Thyroid gland (tissue), 4 donors: ENCODE data around the gene PPP2R5C. TPM values are rescaled to one million over a fixed set of nuclear protein-coding genes. Genes with fewer than 3 reads are reported as not detected.
A peak's percentile ranks its signal among the peaks of the same experiment; 100 is the strongest.

ENCODE experiments used
- DNase-seq, 2 donors: peaks; one replicate each; pipeline ENCODE4 v3.0.0-alpha.2; 2019
- H3K27ac ChIP-seq, 3 donors: fragments of 200-600 bp; sonication (generic); 1 replicate in 2 of 3; 2 replicates in 1 of 3; pipeline ENCODE4 v1.5.1; 2016 to 2019; ENCODE audit warnings: mild to moderate bottlenecking in 1 of 3, moderate library complexity in 1 of 3
- H3K27me3 ChIP-seq: fragments of 200-600 bp; sonication (generic); one replicate; pipeline ENCODE4 v1.5.1; 2019
- H3K36me3 ChIP-seq, 2 donors: fragments of 200-600 bp; sonication (generic); one replicate each; pipeline ENCODE4 v1.5.1; 2016 to 2019
- H3K4me1 ChIP-seq, 2 donors: fragments of 200-600 bp; sonication (generic); one replicate each; pipeline ENCODE4 v1.5.1; 2017 to 2019
- H3K4me3 ChIP-seq, 3 donors: fragments of 200-600 bp; sonication (generic); replicated peaks in 1 of 3; 1 replicate in 2 of 3; 2 replicates in 1 of 3; pipeline ENCODE4 v1.5.1; 2016; ENCODE audit warnings: mild to moderate bottlenecking in 1 of 3
- H3K9me3 ChIP-seq: fragments of 200-600 bp; sonication (generic); one replicate; pipeline ENCODE4 v1.5.1; 2017
- CTCF ChIP-seq, 6 experiments: fragments of 200-600 bp in 3 of 6; fragments of 450-650 bp in 3 of 6; sonication (generic) in 3 of 6; IDR thresholded peaks; one replicate each; pipeline ENCODE4 v1.5.1; 2016 to 2019; ENCODE audit warnings: antibody characterized with exemption in 6 of 6, mild to moderate bottlenecking in 2 of 6, inconsistent platforms in 1 of 6, moderate library complexity in 1 of 6
- POLR2A ChIP-seq, 2 donors: fragments of 450-650 bp; IDR thresholded peaks; one replicate each; pipeline ENCODE4 v1.6.1; 2017; ENCODE audit warnings: antibody characterized with exemption in 2 of 2, mild to moderate bottlenecking in 2 of 2, moderate library complexity in 1 of 2
- WGBS, 2 donors: methylation state at CpG; one replicate each; pipeline ENCODE4 v1.1.5; 2017; 5-methylcytosine and 5-hydroxymethylcytosine counted together
- intact Hi-C: fragments of 100-400 bp; cut with DNase I; formaldehyde crosslinking; loops from one replicate; pipeline ENCODE4 v1.15.1; 2023
- total RNA-seq, 4 donors: library from RNA; depleted of rRNA; stranded (reverse); fragments of >200 nt; gene quantifications; one replicate each; pipeline ENCODE4 v1.2.3, GENCODE V29; 2016

The PPP2R5C gene
- total RNA-seq, 4 donors from 2014 or later: 105 to 209 (median 141) TPM

- WGBS, 2 donors: 90% methylated on average over 7 of the region's 7 CpGs
- no peak overlapping the region for H3K4me3 ChIP-seq
- TF ChIP-seq POLR2A (IDR thresholded peaks at IDR 0.05) (no peak), CTCF (IDR thresholded peaks at IDR 0.05) (no peak)
- no peaks in the 10 kb centered on the region for H3K27me3 ChIP-seq
- no peak overlapping the region for H3K27ac ChIP-seq
- H3K9me3 ChIP-seq: no peaks in the 10 kb centered on the region
- H3K36me3 ChIP-seq: peaks cover 0 to 11% of the 10 kb centered on the region in 2 donors
- H3K4me1 ChIP-seq: no peaks in the 10 kb centered on the region
- DNase-seq: no peak
- intact Hi-C loops: no loop called here
Measured at GRCh38 chr14:101922866-101923265, 161.4 kb downstream of the PPP2R5C start.

- Histone ChIP-seq H3K9me3 (no peaks in the 10 kb centered on the region), H3K4me3 (no peak overlapping the region), H3K27ac (no peak overlapping the region), H3K27me3 (no peaks in the 10 kb centered on the region), H3K4me1 (peaks cover 0 to 4% of the 10 kb centered on the region in 2 donors), H3K36me3 (peaks cover 0 to 11% of the 10 kb centered on the region in 2 donors)
- WGBS, 2 donors: 97 to 98% methylated on average over 33 of the region's 33 CpGs
- TF ChIP-seq CTCF (IDR thresholded peaks at IDR 0.05) (no peak), POLR2A (IDR thresholded peaks at IDR 0.05) (no peak)
- no peak for DNase-seq
- intact Hi-C loops: no loop called here
Measured at GRCh38 chr14:101925152-101925551, 163.6 kb downstream of the PPP2R5C start.

- Histone ChIP-seq H3K36me3 (peaks cover 0 to 11% of the 10 kb centered on the region in 2 donors), H3K27ac (no peak overlapping the region)
- no peak for DNase-seq
Measured at GRCh38 chr14:101926085-101926484, 164.6 kb downstream of the PPP2R5C start.

GRCh38 chr14:101926620-101927019 lies 165.1 kb downstream of the PPP2R5C start:
- Histone ChIP-seq H3K36me3 (peaks cover 0 to 9% of the 10 kb centered on the region in 2 donors), H3K4me1 (peaks cover 0 to 4% of the 10 kb centered on the region in 2 donors), H3K4me3 (no peak overlapping the region), H3K9me3 (no peaks in the 10 kb centered on the region), H3K27me3 (no peaks in the 10 kb centered on the region), H3K27ac (no peak overlapping the region)
- TF ChIP-seq POLR2A (IDR thresholded peaks at IDR 0.05) (no peak), CTCF (IDR thresholded peaks at IDR 0.05) (no peak)
- WGBS, 2 donors: 81 to 82% methylated on average over 5 of the region's 5 CpGs
- no peak for DNase-seq
- intact Hi-C loops: no loop called here

More at GRCh38 chr14:101926085-101926484, 164.6 kb downstream of the PPP2R5C start:
- no peak for TF ChIP-seq CTCF (IDR thresholded peaks at IDR 0.05)
- no peak for TF ChIP-seq POLR2A (IDR thresholded peaks at IDR 0.05)
- no peaks in the 10 kb centered on the region for H3K27me3 ChIP-seq
- intact Hi-C loops: no loop called here
- 82 to 89% methylated on average over 8 of the region's 8 CpGs for WGBS, 2 donors
- peaks cover 0 to 4% of the 10 kb centered on the region in 2 donors for H3K4me1 ChIP-seq
- no peak overlapping the region for H3K4me3 ChIP-seq
- no peaks in the 10 kb centered on the region for H3K9me3 ChIP-seq

- Histone ChIP-seq H3K4me3 (no peak overlapping the region), H3K27ac (peak overlapping the region in 1 of 3 donors; percentile 43), H3K27me3 (no peaks in the 10 kb centered on the region), H3K36me3 (peaks cover 0 to 3% of the 10 kb centered on the region in 2 donors), H3K9me3 (no peaks in the 10 kb centered on the region), H3K4me1 (peaks cover 0 to 4% of the 10 kb centered on the region in 2 donors)
- TF ChIP-seq POLR2A (IDR thresholded peaks at IDR 0.05) (no peak), CTCF (IDR thresholded peaks at IDR 0.05) (no peak)
- intact Hi-C loops: no loop called here
- peak; percentile 39 to 43 for DNase-seq
- 69 to 72% methylated on average over 10 of the region's 10 CpGs for WGBS, 2 donors
Measured at GRCh38 chr14:101927859-101928258, 166.3 kb downstream of the PPP2R5C start.
